ENCODE results near the gene TYW1B.
"Not testable (repeated sequence)": the region's sequence is repeated elsewhere in the genome, so short reads cannot be mapped to it uniquely, and the experiment has no call there.

- not testable (repeated sequence) for TF ChIP-seq CTCF, POLR2A (IDR thresholded peaks at IDR 0.05)
These were observed 201.5 kb downstream of the TYW1B start for GRCh38 chr7:72626428-72627011.
